Liver (tissue), 2 donors: ENCODE results near the gene KIAA0825.

Source experiments
- JUND ChIP-seq, 2 donors: IDR thresholded peaks; 2 replicates each; pipeline ENCODE4 v1.6.1; 2016; ENCODE audit warnings: antibody characterized with exemption in 2 of 2
- TAF1 ChIP-seq: conservative IDR thresholded peaks from 2 replicates; pipeline ENCODE4 v1.6.1; 2016; ENCODE audit warnings: antibody characterized with exemption, mild to moderate bottlenecking
- donor health status: healthy.

GRCh38 chr5:94260096-94260495, 358.3 kb downstream of the KIAA0825 start:
- TF ChIP-seq JUND (IDR thresholded peaks at IDR 0.05) (no peak), TAF1 (no peak)
